MCF 10A (cell line): ENCODE measurements around the gene CASP10. TPM values are rescaled to one million over a fixed set of nuclear protein-coding genes. Genes with fewer than 3 reads are reported as not detected.

Source experiments
- BruUV-seq: library from RNA; stranded (reverse); fragments of 400-500 nt; replicated peaks from 2 replicates; lab custom pipeline; 2021; lab: Mats Ljungman, UMichigan
- CTCF ChIA-PET: fragments of 300-600 bp; sonication (Branson Sonifier 250); formaldehyde crosslinking; extraction: SDS; loops from one replicate; lab custom pipeline; 2021; ENCODE audit warnings: antibody characterized with exemption, inconsistent platforms; lab: Yijun Ruan, JAX
- POLR2A ChIA-PET: fragments of 300-600, 350-650 bp; sonication (Branson Sonifier 250); formaldehyde crosslinking; extraction: SDS; loops from one replicate; lab custom pipeline; 2020; ENCODE audit warnings: antibody characterized with exemption, inconsistent platforms; lab: Yijun Ruan, JAX
- DNase-seq: peaks from one replicate; pipeline ENCODE4 v3.0.0-alpha.2; 2018; ENCODE audit not compliant: unreplicated experiment
- H3K27ac Mint-ChIP-seq: one replicate; pipeline ENCODE4 v1.8.0; 2022; ENCODE audit warnings: mild to moderate bottlenecking, low read depth, mixed read lengths; ENCODE audit not compliant: unreplicated experiment
- H3K27me3 Mint-ChIP-seq: one replicate; pipeline ENCODE4 v1.8.0; 2022; ENCODE audit warnings: mixed read lengths; ENCODE audit not compliant: insufficient read depth, unreplicated experiment
- H3K36me3 Mint-ChIP-seq: one replicate; pipeline ENCODE4 v1.8.0; 2022; ENCODE audit warnings: mild to moderate bottlenecking, moderate library complexity, mixed read lengths; ENCODE audit not compliant: insufficient read depth, unreplicated experiment
- H3K4me1 Mint-ChIP-seq: one replicate; pipeline ENCODE4 v1.8.0; 2022; ENCODE audit warnings: mixed read lengths; ENCODE audit not compliant: insufficient read depth, unreplicated experiment
- H3K4me3 Mint-ChIP-seq: one replicate; pipeline ENCODE4 v1.8.0; 2022; ENCODE audit warnings: mild to moderate bottlenecking, moderate library complexity, mixed read lengths; ENCODE audit not compliant: unreplicated experiment
- H3K9me3 Mint-ChIP-seq: one replicate; pipeline ENCODE4 v1.8.0; 2022; ENCODE audit warnings: mixed read lengths; ENCODE audit not compliant: unreplicated experiment
- intact Hi-C: fragments of 100-400 bp; cut with micrococcal nuclease; formaldehyde crosslinking; loops from 2 replicates; pipeline ENCODE4 v1.14.1; 2022
- total RNA-seq: library from RNA; stranded (reverse); gene quantifications from 2 replicates; pipeline ENCODE4 v1.2.3, GENCODE V29; 2022
- TF ChIP-seq, protein P1 (sequence below): fragments of 200-600 bp; IDR thresholded peaks from one replicate; pipeline ENCODE4 v1.8.0; 2022; ENCODE audit warnings: antibody characterized with exemption, mild to moderate bottlenecking; ENCODE audit not compliant: unreplicated experiment

The CASP10 gene
- total RNA-seq, 1 experiment from 2014 or later, result 0.19 TPM

DNA sequence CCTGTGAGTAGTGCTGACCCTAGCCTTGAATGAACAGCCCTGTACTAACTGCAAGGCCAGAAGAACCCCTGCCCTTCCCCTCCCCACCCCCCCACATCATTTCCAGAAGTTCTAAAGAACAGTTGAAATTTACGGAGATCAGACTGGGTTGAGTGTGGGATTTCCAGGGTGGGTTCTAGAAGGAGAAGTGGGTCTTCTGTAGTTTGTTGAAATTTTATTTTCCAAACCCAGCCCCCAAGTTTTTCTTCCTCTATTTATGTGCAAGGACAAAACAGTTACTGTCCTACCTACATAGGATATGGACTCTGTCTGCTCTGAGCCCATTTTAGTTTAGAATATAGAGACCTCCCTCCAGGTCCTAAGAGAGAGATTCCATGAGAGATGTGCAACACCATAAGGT, 26.3 kb upstream of the CASP10 start:
- no TSS peak for BruUV-seq
- intact Hi-C loops, result no loop called here
- Mint-ChIP-seq H3K27me3 (no peaks in the 10 kb centered on the region), H3K9me3 (peaks cover 7% of the 10 kb centered on the region), H3K36me3 (peaks cover 90% of the 10 kb centered on the region), H3K4me3 (no peak overlapping the region), H3K27ac (no peak overlapping the region), H3K4me1 (peaks cover 17% of the 10 kb centered on the region)
- TF ChIP-seq, protein P1, sequence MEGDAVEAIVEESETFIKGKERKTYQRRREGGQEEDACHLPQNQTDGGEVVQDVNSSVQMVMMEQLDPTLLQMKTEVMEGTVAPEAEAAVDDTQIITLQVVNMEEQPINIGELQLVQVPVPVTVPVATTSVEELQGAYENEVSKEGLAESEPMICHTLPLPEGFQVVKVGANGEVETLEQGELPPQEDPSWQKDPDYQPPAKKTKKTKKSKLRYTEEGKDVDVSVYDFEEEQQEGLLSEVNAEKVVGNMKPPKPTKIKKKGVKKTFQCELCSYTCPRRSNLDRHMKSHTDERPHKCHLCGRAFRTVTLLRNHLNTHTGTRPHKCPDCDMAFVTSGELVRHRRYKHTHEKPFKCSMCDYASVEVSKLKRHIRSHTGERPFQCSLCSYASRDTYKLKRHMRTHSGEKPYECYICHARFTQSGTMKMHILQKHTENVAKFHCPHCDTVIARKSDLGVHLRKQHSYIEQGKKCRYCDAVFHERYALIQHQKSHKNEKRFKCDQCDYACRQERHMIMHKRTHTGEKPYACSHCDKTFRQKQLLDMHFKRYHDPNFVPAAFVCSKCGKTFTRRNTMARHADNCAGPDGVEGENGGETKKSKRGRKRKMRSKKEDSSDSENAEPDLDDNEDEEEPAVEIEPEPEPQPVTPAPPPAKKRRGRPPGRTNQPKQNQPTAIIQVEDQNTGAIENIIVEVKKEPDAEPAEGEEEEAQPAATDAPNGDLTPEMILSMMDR, result no peak
- ChIA-PET POLR2A (interaction anchor here (2.0 to 2.3 kb wide), 3 partner anchors 8 to 191 kb away, joined by 7 to 35 read pairs (median 12); partner anchors contain the start of genes HYCC2 and NDUFB3), CTCF (interaction anchor here (2.3 to 3.1 kb wide), 5 partner anchors 10 to 88 kb away, joined by 17 to 46 read pairs (median 27); partner anchors contain the start of gene CFLAR)
- no peak for DNase-seq

- Mint-ChIP-seq H3K27me3 (no peaks in the 10 kb centered on the region), H3K4me1 (peaks cover 13% of the 10 kb centered on the region), H3K36me3 (peaks cover 93% of the 10 kb centered on the region), H3K4me3 (no peak overlapping the region), H3K9me3 (peaks cover 2% of the 10 kb centered on the region), H3K27ac (peak overlapping the region; percentile 69)
- BruUV-seq, result no TSS peak
- intact Hi-C loops, result loop anchor here (1.0 kb wide), 4 partner anchors 39 to 252 kb away; partner anchors contain the start of genes HYCC2 and ORC2
- ChIA-PET POLR2A (interaction anchor here (0.7 to 4.5 kb wide), 18 partner anchors 9 to 268 kb away, joined by 3 to 70 read pairs (median 6); partner anchors contain the start of genes CFLAR, HYCC2, NDUFB3 and NIF3L1), CTCF (interaction anchor here (0.6 to 3.3 kb wide), 24 partner anchors 9 to 737 kb away, joined by 3 to 46 read pairs (median 4); partner anchors contain the start of gene CFLAR)
- TF ChIP-seq, protein P1, result no peak
- no peak for DNase-seq
These were observed 25.2 kb upstream of the CASP10 start for GRCh38 chr2:201157694-201158093.

DNA sequence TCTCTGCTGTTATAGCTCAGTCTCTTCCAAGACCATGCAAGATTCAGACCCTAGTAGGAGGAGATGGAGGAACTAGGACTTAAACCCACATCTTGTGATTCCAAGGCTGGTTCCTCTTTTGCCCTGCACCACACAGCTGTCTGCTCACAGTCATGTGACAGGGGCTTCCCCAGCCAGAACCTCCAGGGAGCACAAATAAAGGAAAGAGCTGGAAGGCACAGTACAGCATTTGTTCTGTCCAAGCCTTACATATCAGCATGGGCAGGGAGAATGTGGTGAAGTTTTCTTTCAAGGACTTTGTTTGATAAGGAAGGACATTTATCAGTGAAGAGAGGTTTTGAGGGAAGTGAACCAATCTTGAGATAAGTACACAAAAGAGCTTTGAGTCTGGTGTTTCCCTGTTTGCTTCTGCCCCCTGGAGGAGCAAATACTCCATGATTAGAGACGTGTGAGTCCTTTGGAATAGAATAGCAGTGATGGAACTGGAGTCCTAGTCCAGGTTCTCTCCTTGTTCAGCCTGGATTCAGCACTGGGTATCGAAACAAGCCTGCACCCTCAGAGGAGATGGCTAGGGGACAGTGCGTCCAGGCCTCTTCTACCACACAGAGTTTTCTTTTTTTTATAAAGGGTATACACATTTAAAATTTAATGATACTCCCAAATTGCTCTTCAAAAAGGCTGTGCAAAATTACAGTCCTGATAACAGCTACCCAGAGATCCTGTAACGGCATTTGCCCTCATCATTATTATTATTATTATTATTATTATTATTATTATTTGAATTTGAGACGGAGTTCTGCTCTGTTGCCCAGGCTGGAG, 24.6 kb upstream of the CASP10 start:
- Mint-ChIP-seq H3K9me3 (no peaks in the 10 kb centered on the region), H3K4me3 (no peak overlapping the region), H3K27ac (peak overlapping the region; percentile 69), H3K4me1 (peaks cover 8% of the 10 kb centered on the region), H3K27me3 (no peaks in the 10 kb centered on the region), H3K36me3 (peaks cover 94% of the 10 kb centered on the region)
- POLR2A ChIA-PET, result interaction anchor here (0.6 to 4.5 kb wide), 21 partner anchors 10 to 269 kb away, joined by 3 to 70 read pairs (median 4); partner anchors contain the start of genes CFLAR, HYCC2, NDUFB3 and NIF3L1
- intact Hi-C loops, result loop anchor here (1.0 kb wide), 4 partner anchors 40 to 253 kb away; partner anchors contain the start of genes HYCC2 and ORC2
- BruUV-seq, result TSS peak; percentile 80
- TF ChIP-seq, protein P1, result peak; percentile 62
- CTCF ChIA-PET, result interaction anchor here (0.6 to 3.3 kb wide), 31 partner anchors 8 to 736 kb away, joined by 3 to 46 read pairs (median 4); partner anchors contain the start of gene CFLAR
- peak; percentile 87 for DNase-seq

GRCh38 chr2:201164166-201164565, 18.8 kb upstream of the CASP10 start:
- Mint-ChIP-seq H3K9me3 (no peaks in the 10 kb centered on the region), H3K4me1 (no peaks in the 10 kb centered on the region), H3K27ac (no peak overlapping the region), H3K27me3 (no peaks in the 10 kb centered on the region), H3K4me3 (no peak overlapping the region), H3K36me3 (peaks cover 94% of the 10 kb centered on the region)
- intact Hi-C loops, result no loop called here
- ChIA-PET POLR2A (no interaction called here), CTCF (interaction anchor here (1.4 to 1.5 kb wide), 2 partner anchors 13 to 258 kb away, joined by 3 to 5 read pairs; no protein-coding TSS in a partner anchor)
- DNase-seq, result no peak
- TF ChIP-seq, protein P1, result no peak
- no TSS peak for BruUV-seq
